MCF 10A (cell line): Measurements from ENCODE around the gene LIN9. TPM values are rescaled to one million over a fixed set of nuclear protein-coding genes. Genes with fewer than 3 reads are reported as not detected.

Source experiments
- BruUV-seq: library from RNA; stranded (reverse); fragments of 400-500 nt; replicated peaks from 2 replicates; lab custom pipeline; 2021; lab: Mats Ljungman, UMichigan
- CTCF ChIA-PET: fragments of 300-600 bp; sonication (Branson Sonifier 250); formaldehyde crosslinking; extraction: SDS; loops from one replicate; lab custom pipeline; 2021; ENCODE audit warnings: antibody characterized with exemption, inconsistent platforms; lab: Yijun Ruan, JAX
- POLR2A ChIA-PET: fragments of 300-600, 350-650 bp; sonication (Branson Sonifier 250); formaldehyde crosslinking; extraction: SDS; loops from one replicate; lab custom pipeline; 2020; ENCODE audit warnings: antibody characterized with exemption, inconsistent platforms; lab: Yijun Ruan, JAX
- DNase-seq: peaks from one replicate; pipeline ENCODE4 v3.0.0-alpha.2; 2018; ENCODE audit not compliant: unreplicated experiment
- H3K27ac Mint-ChIP-seq: one replicate; pipeline ENCODE4 v1.8.0; 2022; ENCODE audit warnings: mild to moderate bottlenecking, low read depth, mixed read lengths; ENCODE audit not compliant: unreplicated experiment
- H3K27me3 Mint-ChIP-seq: one replicate; pipeline ENCODE4 v1.8.0; 2022; ENCODE audit warnings: mixed read lengths; ENCODE audit not compliant: insufficient read depth, unreplicated experiment
- H3K36me3 Mint-ChIP-seq: one replicate; pipeline ENCODE4 v1.8.0; 2022; ENCODE audit warnings: mild to moderate bottlenecking, moderate library complexity, mixed read lengths; ENCODE audit not compliant: insufficient read depth, unreplicated experiment
- H3K4me1 Mint-ChIP-seq: one replicate; pipeline ENCODE4 v1.8.0; 2022; ENCODE audit warnings: mixed read lengths; ENCODE audit not compliant: insufficient read depth, unreplicated experiment
- H3K4me3 Mint-ChIP-seq: one replicate; pipeline ENCODE4 v1.8.0; 2022; ENCODE audit warnings: mild to moderate bottlenecking, moderate library complexity, mixed read lengths; ENCODE audit not compliant: unreplicated experiment
- H3K9me3 Mint-ChIP-seq: one replicate; pipeline ENCODE4 v1.8.0; 2022; ENCODE audit warnings: mixed read lengths; ENCODE audit not compliant: unreplicated experiment
- CTCF ChIP-seq: fragments of 200-600 bp; IDR thresholded peaks from one replicate; pipeline ENCODE4 v1.8.0; 2022; ENCODE audit warnings: antibody characterized with exemption, mild to moderate bottlenecking; ENCODE audit not compliant: unreplicated experiment
- intact Hi-C: fragments of 100-400 bp; cut with micrococcal nuclease; formaldehyde crosslinking; loops from 2 replicates; pipeline ENCODE4 v1.14.1; 2022
- total RNA-seq: library from RNA; stranded (reverse); gene quantifications from 2 replicates; pipeline ENCODE4 v1.2.3, GENCODE V29; 2022

Gene LIN9
- total RNA-seq, 1 experiment from 2014 or later, result 10.4 TPM

GRCh38 chr1:226250511-226250910 is 58.5 kb downstream of the LIN9 start:
- H3K4me1 Mint-ChIP-seq, result peaks cover 15% of the 10 kb centered on the region
- H3K9me3 Mint-ChIP-seq, result no peaks in the 10 kb centered on the region
- no peak overlapping the region for H3K4me3 Mint-ChIP-seq
- no peak overlapping the region for H3K27ac Mint-ChIP-seq
- DNase-seq, result no peak
- ChIA-PET CTCF (no interaction called here), POLR2A (interaction anchor here (0.7 kb wide), 1 partner anchor 13 kb away, joined by 3 read pairs; no protein-coding TSS in a partner anchor)
- no peak for TF ChIP-seq CTCF
- peaks cover 36% of the 10 kb centered on the region for H3K36me3 Mint-ChIP-seq
- no TSS peak for BruUV-seq
- H3K27me3 Mint-ChIP-seq, result no peaks in the 10 kb centered on the region
- intact Hi-C loops, result no loop called here

GRCh38 chr1:226248796-226249195 is 60.2 kb downstream of the LIN9 start:
- H3K27ac Mint-ChIP-seq, result peak overlapping the region; percentile 2
- no peaks in the 10 kb centered on the region for H3K27me3 Mint-ChIP-seq
- no peaks in the 10 kb centered on the region for H3K9me3 Mint-ChIP-seq
- H3K36me3 Mint-ChIP-seq, result peaks cover 30% of the 10 kb centered on the region
- no peak for DNase-seq
- POLR2A ChIA-PET, result interaction anchor here (1.0 to 1.3 kb wide), 4 partner anchors 11 to 23 kb away, joined by 3 to 4 read pairs (median 4); no protein-coding TSS in a partner anchor
- no peak for TF ChIP-seq CTCF
- peaks cover 5% of the 10 kb centered on the region for H3K4me1 Mint-ChIP-seq
- no TSS peak for BruUV-seq
- CTCF ChIA-PET, result interaction anchor here (1.1 kb wide), 1 partner anchor 55 kb away, joined by 4 read pairs; no protein-coding TSS in a partner anchor
- intact Hi-C loops, result no loop called here
- H3K4me3 Mint-ChIP-seq, result no peak overlapping the region

- DNase-seq, result peak; percentile 33
- ChIA-PET POLR2A (interaction anchor here (0.7 to 1.8 kb wide), 6 partner anchors 9 to 189 kb away, joined by 3 to 6 read pairs (median 3); partner anchors contain the start of gene LIN9), CTCF (interaction anchor here (1.1 kb wide), 1 partner anchor 18 kb away, joined by 5 read pairs; no protein-coding TSS in a partner anchor)
- intact Hi-C loops, result no loop called here
- H3K4me1 Mint-ChIP-seq, result peaks cover 5% of the 10 kb centered on the region
- no peaks in the 10 kb centered on the region for H3K27me3 Mint-ChIP-seq
- no peak overlapping the region for H3K4me3 Mint-ChIP-seq
- TF ChIP-seq CTCF, result no peak
- no TSS peak for BruUV-seq
- no peaks in the 10 kb centered on the region for H3K9me3 Mint-ChIP-seq
- H3K27ac Mint-ChIP-seq, result peak overlapping the region; percentile 87
- H3K36me3 Mint-ChIP-seq, result peaks cover 30% of the 10 kb centered on the region
Measured at GRCh38 chr1:226248091-226248490, 60.9 kb downstream of the LIN9 start.

GRCh38 chr1:226239421-226239820 is 69.5 kb downstream of the LIN9 start:
- BruUV-seq, result no TSS peak
- H3K27ac Mint-ChIP-seq, result no peak overlapping the region
- CTCF ChIA-PET, result interaction anchor here (0.6 to 1.3 kb wide), 3 partner anchors 38 to 114 kb away, joined by 3 to 5 read pairs (median 4); no protein-coding TSS in a partner anchor
- H3K9me3 Mint-ChIP-seq, result no peaks in the 10 kb centered on the region
- POLR2A ChIA-PET, result interaction anchor here (0.9 to 1.2 kb wide), 3 partner anchors 8 to 58 kb away, joined by 3 to 4 read pairs (median 4); no protein-coding TSS in a partner anchor
- intact Hi-C loops, result no loop called here
- TF ChIP-seq CTCF, result no peak
- no peaks in the 10 kb centered on the region for H3K4me1 Mint-ChIP-seq
- DNase-seq, result no peak
- peaks cover 46% of the 10 kb centered on the region for H3K36me3 Mint-ChIP-seq
- H3K4me3 Mint-ChIP-seq, result no peak overlapping the region
- no peaks in the 10 kb centered on the region for H3K27me3 Mint-ChIP-seq
